Hepatocyte (in vitro differentiated cells): ENCODE data around the gene ELAC2. TPM values are rescaled to one million over a fixed set of nuclear protein-coding genes. Genes with fewer than 3 reads are reported as not detected.
A peak's percentile ranks its signal among the peaks of the same experiment; 100 is the strongest.

Experiments used
- DNase-seq: peaks from one replicate; pipeline ENCODE4 v3.0.0-alpha.2; 2016; ENCODE audit warnings: low spot score
- H2AFZ ChIP-seq: fragments of 200-600 bp; sonication (generic); 2 replicates; pipeline ENCODE4 v1.6.0; 2016; ENCODE audit warnings: antibody characterized with exemption, mild to moderate bottlenecking
- H3K27ac ChIP-seq: fragments of 200-600 bp; sonication (generic); 2 replicates; pipeline ENCODE4 v1.5.1; 2016; ENCODE audit warnings: mild to moderate bottlenecking
- H3K27me3 ChIP-seq: fragments of 200-600 bp; sonication (generic); 2 replicates; pipeline ENCODE4 v1.6.1; 2016
- H3K36me3 ChIP-seq: fragments of 200-600 bp; sonication (generic); replicated peaks from 2 replicates; pipeline ENCODE4 v1.5.1; 2016; ENCODE audit warnings: low read depth; ENCODE audit not compliant: insufficient read depth
- H3K4me1 ChIP-seq: fragments of 200-600 bp; sonication (generic); 2 replicates; pipeline ENCODE4 v1.5.1; 2016; ENCODE audit warnings: mild to moderate bottlenecking, moderate library complexity; ENCODE audit not compliant: insufficient read depth
- H3K4me2 ChIP-seq: fragments of 200-600 bp; sonication (generic); 2 replicates; pipeline ENCODE4 v1.6.0; 2016
- H3K4me3 ChIP-seq: fragments of 200-600 bp; sonication (generic); 2 replicates; pipeline ENCODE4 v1.5.1; 2016; ENCODE audit warnings: mild to moderate bottlenecking
- H3K79me2 ChIP-seq: fragments of 200-600 bp; sonication (generic); 2 replicates; pipeline ENCODE4 v1.6.0; 2017; ENCODE audit warnings: mild to moderate bottlenecking
- H3K9me2 ChIP-seq: fragments of 200-600 bp; sonication (generic); replicated peaks from 2 replicates; pipeline ENCODE4 v1.6.0; 2017; ENCODE audit warnings: mild to moderate bottlenecking; ENCODE audit not compliant: insufficient read depth
- H3K9me3 ChIP-seq: fragments of 200-600 bp; sonication (generic); 2 replicates; pipeline ENCODE4 v1.5.1; 2016; ENCODE audit warnings: low read depth, mild to moderate bottlenecking
- H4K20me1 ChIP-seq: fragments of 200-600 bp; sonication (generic); 2 replicates; pipeline ENCODE4 v1.6.0; 2016; ENCODE audit warnings: mild to moderate bottlenecking; ENCODE audit not compliant: insufficient read depth, poor library complexity, severe bottlenecking
- EZH2 ChIP-seq: fragments of 200-600 bp; sonication (generic); IDR thresholded peaks from 2 replicates; pipeline ENCODE4 v1.6.1; 2016; ENCODE audit warnings: antibody characterized with exemption, mild to moderate bottlenecking, borderline replicate concordance
- EZH2phosphoT487 ChIP-seq: fragments of 200-600 bp; sonication (generic); IDR thresholded peaks from one replicate; pipeline ENCODE4 v1.6.1; 2018; ENCODE audit warnings: antibody characterized with exemption, mild to moderate bottlenecking, low read depth, moderate library complexity; ENCODE audit not compliant: unreplicated experiment, severe bottlenecking
- WGBS: methylation state at CpG from one replicate; pipeline ENCODE4 v1.1.6; 2016; ENCODE audit warnings: low lambda C conversion rate; ENCODE audit errors: missing lambda C conversion rate; 5-methylcytosine and 5-hydroxymethylcytosine counted together
- polyA plus RNA-seq: library from polyadenylated mRNA; unstranded; fragments of >200 nt; fragmentation: Nextera tagmentation; extraction: Ambion mirVana; gene quantifications from 2 replicates; pipeline ENCODE4 v1.2.1, GENCODE V29; 2016
- total RNA-seq: library from RNA; depleted of rRNA; stranded (reverse); fragments of >200 nt; gene quantifications from 2 replicates; pipeline ENCODE4 v1.2.3, GENCODE V29; 2014
- TF ChIP-seq, protein P1 (sequence below): fragments of 200-600 bp; sonication (generic); IDR thresholded peaks from 2 replicates; pipeline ENCODE4 v1.5.1; 2016; ENCODE audit warnings: antibody characterized with exemption, mild to moderate bottlenecking; ENCODE audit not compliant: poor library complexity

Gene ELAC2
- total and polyA plus RNA-seq, 2 experiments from 2014 or later = 39.6 to 45.6 TPM

DNA sequence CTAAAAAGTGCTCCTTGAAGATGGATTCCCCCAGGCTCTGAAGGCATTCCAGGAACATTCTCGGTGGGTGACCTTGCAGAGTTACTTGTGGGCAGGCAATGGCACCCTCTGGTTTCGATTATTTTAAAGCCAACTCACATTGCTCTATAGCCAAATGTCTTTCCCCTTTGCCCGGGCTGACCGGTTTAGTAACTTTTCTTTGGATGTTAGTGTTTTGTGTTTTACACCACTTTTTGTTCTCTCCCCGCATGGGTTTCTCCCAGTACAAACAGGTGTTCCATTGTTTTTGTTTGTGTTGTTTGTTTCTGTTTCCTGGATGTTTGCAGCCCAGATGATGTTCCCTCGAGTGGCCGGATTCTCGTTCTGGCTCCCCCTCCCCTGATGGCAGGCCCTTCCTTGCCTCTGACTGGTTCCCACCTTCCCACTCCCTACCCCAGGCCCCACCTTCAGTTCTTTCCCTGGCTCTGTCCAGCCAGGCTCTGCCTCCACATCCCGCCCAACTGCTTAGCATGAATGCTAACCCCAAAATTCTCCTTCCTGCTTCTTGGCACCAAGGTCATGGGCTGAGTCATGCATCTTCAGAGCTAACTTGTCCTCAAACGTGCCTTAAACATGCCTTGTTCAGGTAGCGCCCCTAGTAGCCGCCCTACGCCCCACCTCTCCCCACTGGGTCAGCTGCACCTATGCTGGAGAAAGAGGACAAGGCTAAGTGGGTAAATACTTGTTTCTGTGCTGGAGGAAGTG is 40.6 kb downstream of the ELAC2 start:
- Histone ChIP-seq H3K79me2 (no peaks in the 10 kb centered on the region), H3K4me2 (no peak overlapping the region), H3K4me1 (peaks cover 10% of the 10 kb centered on the region), H3K9me3 (no peaks in the 10 kb centered on the region), H3K27ac (no peak overlapping the region), H2AFZ (no peak overlapping the region), H3K27me3 (no peaks in the 10 kb centered on the region), H4K20me1 (no peaks in the 10 kb centered on the region), H3K4me3 (no peak overlapping the region), H3K36me3 (no peaks in the 10 kb centered on the region), H3K9me2 (no peaks in the 10 kb centered on the region)
- no peak for TF ChIP-seq EZH2
- TF ChIP-seq EZH2phosphoT487 = no peak
- TF ChIP-seq, protein P1, sequence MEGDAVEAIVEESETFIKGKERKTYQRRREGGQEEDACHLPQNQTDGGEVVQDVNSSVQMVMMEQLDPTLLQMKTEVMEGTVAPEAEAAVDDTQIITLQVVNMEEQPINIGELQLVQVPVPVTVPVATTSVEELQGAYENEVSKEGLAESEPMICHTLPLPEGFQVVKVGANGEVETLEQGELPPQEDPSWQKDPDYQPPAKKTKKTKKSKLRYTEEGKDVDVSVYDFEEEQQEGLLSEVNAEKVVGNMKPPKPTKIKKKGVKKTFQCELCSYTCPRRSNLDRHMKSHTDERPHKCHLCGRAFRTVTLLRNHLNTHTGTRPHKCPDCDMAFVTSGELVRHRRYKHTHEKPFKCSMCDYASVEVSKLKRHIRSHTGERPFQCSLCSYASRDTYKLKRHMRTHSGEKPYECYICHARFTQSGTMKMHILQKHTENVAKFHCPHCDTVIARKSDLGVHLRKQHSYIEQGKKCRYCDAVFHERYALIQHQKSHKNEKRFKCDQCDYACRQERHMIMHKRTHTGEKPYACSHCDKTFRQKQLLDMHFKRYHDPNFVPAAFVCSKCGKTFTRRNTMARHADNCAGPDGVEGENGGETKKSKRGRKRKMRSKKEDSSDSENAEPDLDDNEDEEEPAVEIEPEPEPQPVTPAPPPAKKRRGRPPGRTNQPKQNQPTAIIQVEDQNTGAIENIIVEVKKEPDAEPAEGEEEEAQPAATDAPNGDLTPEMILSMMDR = no peak
- 72% methylated on average over 13 of the region's 13 CpGs for WGBS
- DNase-seq = no peak

DNA sequence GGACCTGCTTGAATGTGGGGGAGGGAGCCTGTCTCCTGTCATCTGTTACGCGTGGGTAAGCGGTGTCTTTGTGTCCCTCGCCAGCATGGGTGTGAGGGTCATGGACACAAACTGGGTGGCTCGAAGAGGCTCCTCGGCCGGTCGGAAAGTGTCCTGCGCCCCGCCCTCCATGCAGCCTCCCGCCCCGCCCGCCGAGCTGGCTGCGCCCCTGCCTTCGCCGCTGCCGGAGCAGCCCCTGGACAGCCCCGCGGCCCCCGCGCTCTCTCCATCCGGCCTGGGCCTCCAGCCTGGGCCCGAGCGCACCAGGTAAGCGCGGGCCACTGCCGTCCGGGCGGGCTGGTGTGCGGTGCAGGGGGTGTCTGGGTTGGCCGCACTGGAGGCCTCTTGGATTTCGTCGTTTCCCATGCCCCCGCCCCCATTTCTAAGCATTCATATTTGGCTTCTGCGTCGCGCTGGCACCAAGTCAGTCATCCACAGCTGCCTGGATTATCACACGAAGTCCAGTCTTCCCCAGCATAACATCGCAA is 43.8 kb downstream of the ELAC2 start:
- peak; percentile 13 for DNase-seq
- H3K9me2 ChIP-seq = no peaks in the 10 kb centered on the region
- WGBS = 12% methylated on average over 31 of the region's 40 CpGs
- no peaks in the 10 kb centered on the region for H3K79me2 ChIP-seq
- peak overlapping the region; percentile 33 for H2AFZ ChIP-seq
- peaks cover 10% of the 10 kb centered on the region for H3K4me1 ChIP-seq
- peak overlapping the region; percentile 89 for H3K4me2 ChIP-seq
- TF ChIP-seq EZH2phosphoT487 (no peak), EZH2 (no peak)
- TF ChIP-seq, protein P1 = no peak
- H4K20me1 ChIP-seq = no peaks in the 10 kb centered on the region
- H3K27ac ChIP-seq = no peak overlapping the region
- H3K27me3 ChIP-seq = no peaks in the 10 kb centered on the region
- no peaks in the 10 kb centered on the region for H3K36me3 ChIP-seq
- H3K4me3 ChIP-seq = peak overlapping the region; percentile 29
- no peaks in the 10 kb centered on the region for H3K9me3 ChIP-seq

DNA sequence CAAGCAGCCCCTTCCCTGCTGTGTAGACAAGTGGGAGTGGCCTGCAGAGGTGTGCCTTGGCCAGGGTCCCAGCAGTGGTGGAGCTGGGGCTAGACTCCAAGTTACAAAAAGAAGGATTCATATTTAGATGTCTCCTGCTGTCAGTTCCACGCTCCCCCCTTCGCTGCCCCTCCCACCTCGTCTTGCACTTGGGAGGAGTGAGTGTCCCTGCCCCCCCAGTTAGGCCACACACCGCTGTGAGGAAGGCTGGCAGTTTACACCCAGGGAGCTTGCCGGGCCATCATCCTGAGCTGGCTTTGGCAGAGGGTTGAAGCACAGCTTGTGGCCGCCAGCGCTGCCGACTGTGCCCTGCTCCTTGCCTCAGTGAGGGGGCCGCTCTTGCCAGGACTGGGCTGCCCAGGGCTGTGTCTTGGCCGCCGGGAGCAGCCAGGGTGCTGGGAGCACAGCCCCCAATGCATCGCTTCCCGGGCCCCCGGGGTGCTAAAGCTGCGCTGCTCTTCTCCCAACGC is 44.3 kb downstream of the ELAC2 start:
- Histone ChIP-seq H4K20me1 (no peaks in the 10 kb centered on the region), H3K4me2 (peak overlapping the region; percentile 89), H3K9me3 (no peaks in the 10 kb centered on the region), H3K27ac (no peak overlapping the region), H3K4me3 (peak overlapping the region; percentile 29), H3K27me3 (no peaks in the 10 kb centered on the region), H3K36me3 (no peaks in the 10 kb centered on the region), H3K4me1 (peaks cover 10% of the 10 kb centered on the region), H3K79me2 (no peaks in the 10 kb centered on the region), H2AFZ (peak overlapping the region; percentile 33), H3K9me2 (no peaks in the 10 kb centered on the region)
- WGBS = 9% methylated on average over 16 of the region's 16 CpGs
- peak; percentile 17 for DNase-seq
- TF ChIP-seq EZH2 (no peak), EZH2phosphoT487 (no peak)
- TF ChIP-seq, protein P1 = no peak
